Small intestine (tissue), 4 donors: Measurements from ENCODE around the gene GCNT2. TPM values are rescaled to one million over a fixed set of nuclear protein-coding genes. Genes with fewer than 3 reads are reported as not detected.

ENCODE experiments used
- polyA plus RNA-seq, 4 donors: library from polyadenylated mRNA; stranded (reverse) in 3 of 4; unstranded in 1 of 4; fragments of 200-250 nt in 3 of 4; fragments of 120-200 nt in 1 of 4; gene quantifications; one replicate each; pipeline versions ENCODE4 v1.2.1 to v1.2.3, GENCODE V29; 2013
- donor health status: healthy with polysubstance abuse.
- donor health status: Bipolar disorder and iron deficiency.
- donor health status: healthy.

The GCNT2 gene
- polyA plus RNA-seq, 4 donors: 6.5 to 39.3 (median 8.4) TPM

Other genes with a start within 250 kb of the GCNT2 start
- gene TFAP2A, start 106.3 kb upstream of the GCNT2 start, polyA plus RNA-seq: under 1 TPM in 2 of 4 donors, not detected in 2; 0.19 to 0.58 TPM
- gene C6orf52, start 173.3 kb downstream of the GCNT2 start, polyA plus RNA-seq: 1 to 10 TPM; 1.6 to 7.8 (median 4.0) TPM
- 10 to 100 TPM in 2 of 4 donors, 1 to 10 TPM in 2; 5.1 to 17.5 (median 10.3) TPM for gene PAK1IP1, start 173.6 kb downstream of the GCNT2 start, polyA plus RNA-seq
- 100 to 1,000 TPM; 105 to 145 (median 140) TPM for gene TMEM14C, start 201.7 kb downstream of the GCNT2 start, polyA plus RNA-seq
- 10 to 100 TPM; 50.8 to 83.8 (median 63.5) TPM for gene TMEM14B, start 226.5 kb downstream of the GCNT2 start, polyA plus RNA-seq